Spleen (tissue), 13 donors: ENCODE data around the gene HNRNPUL1. TPM values are rescaled to one million over a fixed set of nuclear protein-coding genes. Genes with fewer than 3 reads are reported as not detected.

Experiments used
- DNase-seq: peaks from one replicate; pipeline ENCODE4 v3.0.0-alpha.2; 2020
- H3K27ac ChIP-seq, 8 donors: fragments of 200-600 bp; sonication (generic) in 7 of 8; 1 replicate in 4 of 8; 2 replicates in 4 of 8; pipeline versions ENCODE4 v1.5.0 to v1.8.0; 2016 to 2021; ENCODE audit warnings: inconsistent platforms in 4 of 8, mild to moderate bottlenecking in 4 of 8, moderate library complexity in 1 of 8
- H3K27me3 ChIP-seq, 7 donors: fragments of 200-600 bp; sonication (generic) in 6 of 7; replicated peaks in 1 of 7; 1 replicate in 4 of 7; 2 replicates in 3 of 7; pipeline versions ENCODE4 v1.5.0 to v1.8.0; 2016 to 2021; ENCODE audit warnings: inconsistent platforms in 3 of 7, mild to moderate bottlenecking in 1 of 7
- H3K36me3 ChIP-seq, 6 donors: fragments of 200-600 bp; sonication (generic) in 5 of 6; 1 replicate in 4 of 6; 2 replicates in 2 of 6; pipeline versions ENCODE4 v1.5.0 to v1.8.0; 2016 to 2021; ENCODE audit warnings: inconsistent platforms in 2 of 6
- H3K4me1 ChIP-seq, 6 donors: fragments of 200-600 bp; sonication (generic) in 5 of 6; 1 replicate in 3 of 6; 2 replicates in 3 of 6; pipeline versions ENCODE4 v1.5.0 to v1.8.0; 2016 to 2021; ENCODE audit warnings: inconsistent platforms in 3 of 6
- H3K4me3 ChIP-seq, 8 donors: fragments of 200-600 bp; sonication (generic) in 7 of 8; 1 replicate in 4 of 8; 2 replicates in 4 of 8; pipeline versions ENCODE4 v1.5.0 to v1.8.0; 2016 to 2021; ENCODE audit warnings: inconsistent platforms in 4 of 8, mild to moderate bottlenecking in 4 of 8, moderate library complexity in 2 of 8
- H3K9me3 ChIP-seq, 8 donors: fragments of 200-600 bp; sonication (generic) in 7 of 8; 1 replicate in 4 of 8; 2 replicates in 4 of 8; pipeline versions ENCODE4 v1.5.0 to v1.8.0; 2016 to 2021; ENCODE audit warnings: inconsistent platforms in 4 of 8
- CTCF ChIP-seq, 11 experiments: fragments of 200-600 bp in 7 of 11; fragments of 450-650 bp in 4 of 11; sonication (generic) in 4 of 11; IDR thresholded peaks in 8 of 11; conservative IDR thresholded peaks in 3 of 11; 1 replicate in 7 of 11; 2 replicates in 4 of 11; pipeline versions ENCODE4 v1.4.0 to v1.8.0; 2016 to 2021; ENCODE audit warnings: antibody characterized with exemption in 11 of 11, inconsistent platforms in 4 of 11, mild to moderate bottlenecking in 1 of 11
- POLR2A ChIP-seq, 3 donors: fragments of 450-650 bp; IDR thresholded peaks; one replicate each; pipeline ENCODE4 v1.5.1; 2017; ENCODE audit warnings: antibody characterized with exemption in 3 of 3, mild to moderate bottlenecking in 1 of 3
- POLR2AphosphoS5 ChIP-seq, 3 donors: sonication (generic); formaldehyde crosslinking; IDR thresholded peaks; one replicate each; pipeline ENCODE4 v1.5.1; 2017; ENCODE audit warnings: antibody characterized with exemption in 3 of 3
- WGBS, 5 donors: extraction: QIAGEN DNeasy Blood & Tissue Kit in 3 of 5; methylation state at CpG; one replicate each; pipeline versions ENCODE4 v1.1.5 to v1.1.7; 2013 to 2018; 5-methylcytosine and 5-hydroxymethylcytosine counted together
- intact Hi-C: fragments of 100-400 bp; cut with DNase I; formaldehyde crosslinking; loops from one replicate; pipeline ENCODE4 v1.15.0; 2023; ENCODE audit warnings: low total_unique reads
- long read RNA-seq, 2 donors: transcript quantifications; one replicate each; lab custom pipeline, GENCODE V29; 2026
- polyA plus RNA-seq, 3 donors: library from polyadenylated mRNA; stranded (reverse); fragments of 200-250 nt; gene quantifications; one replicate each; pipeline ENCODE4 v1.2.1, GENCODE V29; 2013
- total RNA-seq, 7 donors: library from RNA; depleted of rRNA in 3 of 7; stranded (reverse); fragments of >200 nt in 3 of 7; fragmentation: NEBNext Ultra II Directional in 4 of 7; extraction: Animal tissue kit (Norgen Biotek cat#: 25700) in 4 of 7; gene quantifications; one replicate each; pipeline versions ENCODE4 v1.1.0 to v1.2.1, GENCODE V29; 2016 to 2021
- donor health status: healthy with polysubstance abuse.
- donor health status: DM: no; HTN: no; CAD: no; lungs with moderate emphysema.
- donor health status: DM: no; HTN: no; CAD: no.
- donor health status: Bipolar disorder and iron deficiency.
- donor health status: healthy.
- donor health status: DM: no; HTN: no; CAD: no.
- donor health status: DM: yes; HTN: yes; CAD: no.

The HNRNPUL1 gene
- total RNA-seq (100 to 1,000 TPM; 161 to 213 (median 178) TPM), polyA plus RNA-seq (100 to 1,000 TPM in 1 of 3 donors, 10 to 100 TPM in 2; 53.9 to 102 (median 64.4) TPM)
- long read RNA-seq, donor 1, partial matches to known transcripts = 97 of 105 reads
- long read RNA-seq, donor 1, other reads (novel, unspliced or antisense) = 0 of 105 reads
- long read RNA-seq, donor 2, transcript HNRNPUL1-204 (15 exons, 3,555 nt) = major isoform, 7 of 174 reads
- long read RNA-seq, donor 2, partial matches to known transcripts = 108 of 174 reads
- long read RNA-seq, donor 2, other reads (novel, unspliced or antisense) = 57 of 174 reads

- intact Hi-C loops = loop anchor here (5.0 kb wide), 1 partner anchor 57 kb away; no protein-coding TSS in a partner anchor
- Histone ChIP-seq H3K27ac (peak within 1 kb of the TSS; percentile 96 to 100 (median 99)), H3K27me3 (no peaks in the 10 kb centered on the region), H3K4me1 (peaks cover 21 to 54% (median 46%) of the 10 kb centered on the region in 6 donors), H3K4me3 (peak within 1 kb of the TSS; percentile 73 to 89 (median 85)), H3K9me3 (no peaks in the 10 kb centered on the region), H3K36me3 (peaks cover 0 to 34% (median 14%) of the 10 kb centered on the region in 6 donors)
- DNase-seq = peak; percentile 98
- TF ChIP-seq POLR2AphosphoS5 (IDR thresholded peaks at IDR 0.05) (peak; percentile 79 to 91 (median 87)), POLR2A (IDR thresholded peaks at IDR 0.05) (peak in 1 of 3 donors; percentile 81), CTCF (IDR thresholded peaks at IDR 0.05 in 8 of 11, conservative IDR thresholded peaks at IDR 0.05 in 3 of 11) (peak in 5 of 11 experiments; percentile 16 to 53 (median 27))
- WGBS, 5 donors = 0 to 1% (median 1%) methylated on average over 25 to 55 of the region's 55 CpGs
These were observed at the start of gene HNRNPUL1 for GRCh38 chr19:41263850-41264580. Gene HNRNPUL1, plus strand, starts transcription at chr19:41264372. Its CDS starts 132 bp downstream, at chr19:41264504.

- Histone ChIP-seq H3K4me1 (peaks cover 0 to 18% (median 2%) of the 10 kb centered on the region in 6 donors), H3K9me3 (no peaks in the 10 kb centered on the region), H3K4me3 (no peak overlapping the region), H3K27ac (peak overlapping the region in 3 of 8 donors; percentile 80 to 81 (median 81)), H3K27me3 (peaks cover 0 to 50% (median 18%) of the 10 kb centered on the region in 7 donors), H3K36me3 (no peaks in the 10 kb centered on the region)
- intact Hi-C loops = no loop called here
- DNase-seq = no peak
- TF ChIP-seq POLR2A (IDR thresholded peaks at IDR 0.05) (no peak), CTCF (IDR thresholded peaks at IDR 0.05 in 8 of 11, conservative IDR thresholded peaks at IDR 0.05 in 3 of 11) (no peak), POLR2AphosphoS5 (IDR thresholded peaks at IDR 0.05) (no peak)
- 72 to 89% (median 82%) methylated on average over 7 of the region's 7 CpGs for WGBS, 5 donors
These were observed 46.4 kb upstream of the HNRNPUL1 start for GRCh38 chr19:41217741-41218140.

GRCh38 chr19:41218249-41218614 lies 45.9 kb upstream of the HNRNPUL1 start:
- Histone ChIP-seq H3K27me3 (peaks cover 0 to 50% (median 18%) of the 10 kb centered on the region in 7 donors), H3K36me3 (no peaks in the 10 kb centered on the region), H3K27ac (peak overlapping the region in 6 of 8 donors; percentile 51 to 83 (median 80)), H3K4me3 (peak overlapping the region in 2 of 8 donors; percentile 58 to 69), H3K4me1 (peaks cover 0 to 20% (median 2%) of the 10 kb centered on the region in 6 donors), H3K9me3 (no peaks in the 10 kb centered on the region)
- no peak for TF ChIP-seq POLR2AphosphoS5 (IDR thresholded peaks at IDR 0.05)
- no peak for TF ChIP-seq POLR2A (IDR thresholded peaks at IDR 0.05)
- no peak for TF ChIP-seq CTCF (IDR thresholded peaks at IDR 0.05 in 8 of 11, conservative IDR thresholded peaks at IDR 0.05 in 3 of 11)
- no peak for DNase-seq
- intact Hi-C loops = no loop called here
- 71 to 86% (median 78%) methylated on average over 7 of the region's 7 CpGs for WGBS, 5 donors
